GM21367 (cell line): Measurements from ENCODE around the gene RUNDC1.

Source experiments
- ATAC-seq: cut with Tn5 transposase; IDR thresholded peaks from one replicate; pipeline ENCODE4 v1.9.1; 2021; ENCODE audit not compliant: unreplicated experiment

Gene RUNDC1

GRCh38 chr17:43039646-43040045 is 59.3 kb downstream of the RUNDC1 start:
- no peak for ATAC-seq

- ATAC-seq = no peak
Observed at GRCh38 chr17:43040655-43041054, 60.3 kb downstream of the RUNDC1 start.

- no peak for ATAC-seq
Observed at GRCh38 chr17:43042025-43042628, 61.8 kb downstream of the RUNDC1 start.
